SK-N-SH (cell line): ENCODE data around the gene RGS9. TPM values are rescaled to one million over a fixed set of nuclear protein-coding genes. Genes with fewer than 3 reads are reported as not detected.

Experiments
- CTCF ChIA-PET: fragments of 300-600, 350-600 bp; formaldehyde crosslinking; extraction: SDS; loops from one replicate; lab custom pipeline; 2021; lab: Yijun Ruan, JAX
- POLR2A ChIA-PET: fragments of 350-600 bp; sonication (Branson Sonifier 250); formaldehyde crosslinking; extraction: SDS; loops from one replicate; lab custom pipeline; 2020; ENCODE audit warnings: antibody characterized with exemption, inconsistent platforms; lab: Yijun Ruan, JAX
- DNase-seq: peaks from one replicate; pipeline ENCODE4 v3.0.0; 2012
- H2AFZ ChIP-seq: fragments of 200-600 bp; sonication (generic); 2 replicates; pipeline ENCODE4 v1.8.1; 2016; ENCODE audit warnings: antibody characterized with exemption, mild to moderate bottlenecking, low read depth
- H3F3A ChIP-seq: fragments of 200-600 bp; sonication (generic); replicated peaks from 2 replicates; pipeline ENCODE3; 2016; ENCODE audit warnings: antibody characterized with exemption, mild to moderate bottlenecking; ENCODE audit not compliant: insufficient read depth
- H3K27ac ChIP-seq, 2 experiments: fragments of 200-500 bp in 1 of 2; fragments of 200-600 bp in 1 of 2; sonication (Bioruptor generic) in 1 of 2; sonication (generic), shearing (Covaris generic) in 1 of 2; 2 replicates each; pipeline versions ENCODE4 v1.5.1 to v1.6.1; 2014 to 2016; ENCODE audit warnings: low read depth in 2 of 2, inconsistent platforms in 1 of 2, low read length in 1 of 2, mild to moderate bottlenecking in 1 of 2, mixed read lengths in 1 of 2
- H3K27me3 ChIP-seq: fragments of 200-600 bp; sonication (generic), shearing (Covaris generic); 2 replicates; pipeline ENCODE4 v1.6.1; 2016; ENCODE audit warnings: mixed run types; ENCODE audit not compliant: insufficient read depth
- H3K36me3 ChIP-seq, 2 experiments: fragments of 200-500 bp in 1 of 2; fragments of 200-600 bp in 1 of 2; sonication (Bioruptor generic) in 1 of 2; sonication (generic) in 1 of 2; replicated peaks in 1 of 2; 2 replicates each; pipeline versions ENCODE3 to v1.5.1; 2014 to 2016; ENCODE audit warnings: low read length in 1 of 2, mild to moderate bottlenecking in 1 of 2; ENCODE audit not compliant: insufficient read depth in 2 of 2, control insufficient read depth in 1 of 2
- H3K4me1 ChIP-seq, 2 experiments: fragments of 200-500 bp in 1 of 2; fragments of 200-600 bp in 1 of 2; sonication (Bioruptor generic) in 1 of 2; sonication (generic), shearing (Covaris generic) in 1 of 2; 2 replicates each; pipeline versions ENCODE4 v1.5.1 to v1.6.1; 2014 to 2016; ENCODE audit warnings: low read depth in 1 of 2, low read length in 1 of 2, mixed run types in 1 of 2; ENCODE audit not compliant: insufficient read depth in 2 of 2, control insufficient read depth in 1 of 2
- H3K4me2 ChIP-seq: fragments of 200-600 bp; sonication (generic), shearing (Covaris generic); 2 replicates; pipeline ENCODE4 v1.6.1; 2017; ENCODE audit warnings: mixed run types
- H3K4me3 ChIP-seq, 2 experiments: fragments of 200-500 bp in 1 of 2; fragments of 200-600 bp in 1 of 2; sonication (Bioruptor generic) in 1 of 2; sonication (generic), shearing (Covaris generic) in 1 of 2; 2 replicates each; pipeline versions ENCODE4 v1.5.1 to v1.8.1; 2014 to 2016; ENCODE audit warnings: low read depth in 2 of 2, inconsistent platforms in 1 of 2, low read length in 1 of 2, mild to moderate bottlenecking in 1 of 2, mixed read lengths in 1 of 2, moderate library complexity in 1 of 2
- H3K79me2 ChIP-seq: fragments of 200-600 bp; sonication (generic); 2 replicates; pipeline ENCODE4 v1.8.1; 2017; ENCODE audit warnings: mild to moderate bottlenecking; ENCODE audit not compliant: insufficient read depth
- H3K9ac ChIP-seq: fragments of 200-600 bp; sonication (generic); 2 replicates; pipeline ENCODE4 v1.6.1; 2017; ENCODE audit warnings: mixed run types
- H3K9me2 ChIP-seq: fragments of 200-600 bp; sonication (generic); 2 replicates; pipeline ENCODE4 v1.6.1; 2017; ENCODE audit warnings: mixed run types
- H3K9me3 ChIP-seq: fragments of 200-600 bp; sonication (generic); 2 replicates; pipeline ENCODE4 v1.6.1; 2017; ENCODE audit warnings: mixed run types, mild to moderate bottlenecking, moderate library complexity
- H4K20me1 ChIP-seq: fragments of 200-600 bp; sonication (generic); 2 replicates; pipeline ENCODE4 v1.6.1; 2017; ENCODE audit warnings: mild to moderate bottlenecking, mixed run types; ENCODE audit not compliant: insufficient read depth
- CHD2 ChIP-seq: fragments of 150-350 bp; IDR thresholded peaks from 2 replicates; pipeline ENCODE4 v1.6.1; 2018; ENCODE audit warnings: low read length; ENCODE audit not compliant: partially characterized antibody
- ELF1 ChIP-seq: IDR thresholded peaks from 2 replicates; pipeline ENCODE4 v1.4.0; 2012
- GATA2 ChIP-seq: sonication (generic); formaldehyde crosslinking; IDR thresholded peaks from 2 replicates; pipeline ENCODE4 v1.5.0; 2020; ENCODE audit warnings: mild to moderate bottlenecking, missing genetic modification reagents
- IRF3 ChIP-seq: fragments of 150-350 bp; IDR thresholded peaks from 2 replicates; pipeline ENCODE4 v1.6.1; 2016; ENCODE audit warnings: mild to moderate bottlenecking, low read depth, low read length
- JUND ChIP-seq: IDR thresholded peaks from 2 replicates; pipeline ENCODE4 v1.4.0; 2012
- MEF2A ChIP-seq: IDR thresholded peaks from 2 replicates; pipeline ENCODE4 v1.4.0; 2012; ENCODE audit warnings: low read depth, borderline replicate concordance
- MXI1 ChIP-seq: IDR thresholded peaks from 2 replicates; pipeline ENCODE4 v1.6.1; 2012; ENCODE audit warnings: mild to moderate bottlenecking, low read depth, low read length, improper control_type of control experiment
- PBX3 ChIP-seq: IDR thresholded peaks from 2 replicates; pipeline ENCODE4; 2012
- REST ChIP-seq: IDR thresholded peaks from 2 replicates; pipeline ENCODE4 v1.6.1; 2012; ENCODE audit warnings: mild to moderate bottlenecking, low read depth, low read length, moderate library complexity
- RFX5 ChIP-seq: IDR thresholded peaks from 2 replicates; pipeline ENCODE4 v1.6.1; 2012; ENCODE audit warnings: mild to moderate bottlenecking, improper control_type of control experiment, low read length
- RXRA ChIP-seq: IDR thresholded peaks from 2 replicates; pipeline ENCODE4 v1.4.0; 2012; ENCODE audit warnings: low read depth, mild to moderate bottlenecking, borderline replicate concordance
- SMC3 ChIP-seq: IDR thresholded peaks from 2 replicates; pipeline ENCODE4 v1.6.1; 2012; ENCODE audit warnings: low read depth, low read length, improper control_type of control experiment
- TAF1 ChIP-seq: IDR thresholded peaks from 2 replicates; pipeline ENCODE4 v1.6.1; 2012; ENCODE audit warnings: low read depth, mild to moderate bottlenecking, low read length, moderate library complexity, borderline replicate concordance
- TEAD4 ChIP-seq: IDR thresholded peaks from 2 replicates; pipeline ENCODE4 v1.4.0; 2012; ENCODE audit warnings: mild to moderate bottlenecking, borderline replicate concordance; ENCODE audit not compliant: insufficient read depth
- USF2 ChIP-seq: fragments of 150-350 bp; IDR thresholded peaks from 2 replicates; pipeline ENCODE4 v1.6.1; 2017; ENCODE audit warnings: antibody characterized with exemption, low read length, low read depth, borderline replicate concordance
- ZBTB33 ChIP-seq: IDR thresholded peaks from 2 replicates; pipeline ENCODE4 v1.4.0; 2012; ENCODE audit warnings: low read depth, borderline replicate concordance
- WGBS: methylation state at CpG from one replicate; pipeline ENCODE4 v1.1.6; 2017; ENCODE audit warnings: low lambda C conversion rate; 5-methylcytosine and 5-hydroxymethylcytosine counted together
- polyA plus RNA-seq, 3 experiments: library from polyadenylated mRNA; depleted of rRNA; stranded (reverse); fragments of >200 nt; gene quantifications; 2 replicates each; pipeline ENCODE4 v1.2.3, GENCODE V29; 2012

RGS9 gene
- polyA plus RNA-seq, 1 of the 3 experiments (the other 2 are of a cell fraction) = 1.4 TPM

- Histone ChIP-seq H3F3A (peaks cover 10% of the 10 kb centered on the region), H3K36me3 (no peaks in the 10 kb centered on the region), H3K4me1 (peaks cover 10 to 41% of the 10 kb centered on the region in 2 experiments), H3K79me2 (no peaks in the 10 kb centered on the region), H3K4me3 (no peak overlapping the region), H3K9me2 (no peaks in the 10 kb centered on the region), H4K20me1 (no peaks in the 10 kb centered on the region), H3K27ac (no peak overlapping the region), H3K9ac (no peak overlapping the region), H3K27me3 (no peaks in the 10 kb centered on the region), H3K4me2 (no peak overlapping the region), H2AFZ (no peak overlapping the region), H3K9me3 (no peaks in the 10 kb centered on the region)
- CTCF ChIA-PET = interaction anchor here (0.8 to 1.1 kb wide), 3 partner anchors 9 to 23 kb away, joined by 3 to 4 read pairs (median 3); no protein-coding TSS in a partner anchor
- TF ChIP-seq GATA2 (no peak), TEAD4 (no peak), RFX5 (no peak), SMC3 (no peak), TAF1 (no peak), MXI1 (no peak), ZBTB33 (no peak), USF2 (no peak), JUND (no peak), RXRA (no peak), IRF3 (no peak), ELF1 (no peak)
- POLR2A ChIA-PET = no interaction called here
- no peak for DNase-seq
Observed at GRCh38 chr17:65175952-65176351, 38.8 kb downstream of the RGS9 start.

GRCh38 chr17:65176646-65177409 lies 39.7 kb downstream of the RGS9 start:
- no peak for DNase-seq
- POLR2A ChIA-PET = no interaction called here
- 89% methylated on average over 5 of the region's 5 CpGs for WGBS
- Histone ChIP-seq H3K4me1 (peaks cover 15 to 39% of the 10 kb centered on the region in 2 experiments), H3K4me2 (no peak overlapping the region), H3K4me3 (no peak overlapping the region), H3K9me3 (no peaks in the 10 kb centered on the region), H3K79me2 (no peaks in the 10 kb centered on the region), H3K27ac (no peak overlapping the region), H2AFZ (no peak overlapping the region), H3F3A (peaks cover 15% of the 10 kb centered on the region), H3K9ac (no peak overlapping the region), H4K20me1 (no peaks in the 10 kb centered on the region), H3K36me3 (no peaks in the 10 kb centered on the region), H3K27me3 (no peaks in the 10 kb centered on the region), H3K9me2 (no peaks in the 10 kb centered on the region)
- CTCF ChIA-PET = interaction anchor here (1.1 to 3.4 kb wide), 3 partner anchors 21 to 40 kb away, joined by 4 to 20 read pairs (median 18); partner anchors contain the start of gene RGS9
- no peak for TF ChIP-seq MEF2A
- TF ChIP-seq REST = no peak
- no peak for TF ChIP-seq ELF1
- TF ChIP-seq PBX3 = no peak
- no peak for TF ChIP-seq CHD2
- TF ChIP-seq MXI1 = no peak
